GM12878 (cell line): Measurements from ENCODE around the gene LRRK1. TPM values are rescaled to one million over a fixed set of nuclear protein-coding genes. Genes with fewer than 3 reads are reported as not detected.

Experiments used
- ATAC-seq: fragments of 200-7000 bp; cut with Tn5 transposase; 3 replicates; pipeline ENCODE4 v1.9.1; 2020; ENCODE audit warnings: mild to moderate bottlenecking, moderate library complexity
- BruUV-seq: library from RNA; stranded (reverse); fragments of 400-500 nt; replicated peaks from 2 replicates; lab custom pipeline; 2021; lab: Mats Ljungman, UMichigan
- CTCF ChIA-PET: fragments of 300-600 bp; sonication (Branson Sonifier 250); formaldehyde crosslinking; extraction: SDS; loops from one replicate; lab custom pipeline; 2021; ENCODE audit warnings: inconsistent platforms; lab: Yijun Ruan, JAX
- POLR2A ChIA-PET: fragments of 350-600 bp; formaldehyde crosslinking; extraction: SDS; loops from one replicate; lab custom pipeline; 2021; ENCODE audit warnings: inconsistent platforms; lab: Charles Lee
- RAD21 ChIA-PET: fragments of 300-600 bp; sonication (Branson Sonifier 250); formaldehyde crosslinking; loops from one replicate; lab custom pipeline; 2023; ENCODE audit warnings: antibody characterized with exemption; ENCODE audit not compliant: unreplicated experiment; lab: Charles Lee
- SMC1A ChIA-PET: fragments of 300-600 bp; sonication (Branson Sonifier 250); formaldehyde crosslinking; loops from one replicate; lab custom pipeline; 2023; ENCODE audit not compliant: unreplicated experiment, uncharacterized antibody; lab: Charles Lee
- DNase-seq: peaks from one replicate; pipeline ENCODE4 v3.0.0-alpha.2; 2011; ENCODE audit warnings: low read depth, low spot score
- FAIRE-seq: peaks from 3 replicates; lab custom pipeline; 2011; peaks lifted over from hg19 to GRCh38; lab: Jason Lieb, UNC
- H2AFZ ChIP-seq: 2 replicates; pipeline ENCODE4 v1.6.0; 2011; ENCODE audit warnings: low read depth, low read length, control low read depth; ENCODE audit not compliant: control insufficient read depth
- H3K27ac ChIP-seq: 2 replicates; pipeline ENCODE4 v1.5.1; 2011; ENCODE audit warnings: control low read depth; ENCODE audit not compliant: control insufficient read depth, insufficient read depth
- H3K27me3 ChIP-seq, 2 experiments: replicated peaks in 1 of 2; 2 replicates each; pipeline versions ENCODE4 v1.6.0 to v1.6.1; 2011; ENCODE audit warnings: low read length in 1 of 2; ENCODE audit not compliant: control insufficient read depth in 2 of 2, insufficient read depth in 2 of 2
- H3K36me3 ChIP-seq, 2 experiments: 2 replicates each; pipeline ENCODE4 v1.5.1; 2011; ENCODE audit warnings: low read length in 1 of 2; ENCODE audit not compliant: control insufficient read depth in 2 of 2, insufficient read depth in 2 of 2
- H3K4me1 ChIP-seq: 2 replicates; pipeline ENCODE4 v1.6.1; 2011; ENCODE audit warnings: mild to moderate bottlenecking, low read length, moderate library complexity, mixed read lengths; ENCODE audit not compliant: control insufficient read depth, insufficient read depth
- H3K4me2 ChIP-seq: 2 replicates; pipeline ENCODE4 v1.6.0; 2011; ENCODE audit warnings: control low read depth; ENCODE audit not compliant: control insufficient read depth, insufficient read depth
- H3K4me3 ChIP-seq: fragments of 200-600 bp; sonication (generic); 2 replicates; pipeline ENCODE4 v1.5.1; 2016
- H3K79me2 ChIP-seq: 2 replicates; pipeline ENCODE4 v1.6.0; 2011; ENCODE audit warnings: low read length; ENCODE audit not compliant: control insufficient read depth, insufficient read depth
- H3K9ac ChIP-seq: 2 replicates; pipeline ENCODE4 v1.8.0; 2011; ENCODE audit warnings: low read length, control low read depth, mixed read lengths; ENCODE audit not compliant: control insufficient read depth, insufficient read depth
- H3K9me3 ChIP-seq: replicated peaks from 3 replicates; pipeline ENCODE4 v1.5.1; 2011; ENCODE audit warnings: mild to moderate bottlenecking, low read length; ENCODE audit not compliant: control insufficient read depth, insufficient read depth
- H4K20me1 ChIP-seq: 2 replicates; pipeline ENCODE4 v1.6.0; 2011; ENCODE audit not compliant: control insufficient read depth, insufficient read depth
- BACH1 ChIP-seq: fragments of 450-650 bp; IDR thresholded peaks from 2 replicates; pipeline ENCODE4 v1.6.1; 2017; ENCODE audit warnings: mild to moderate bottlenecking, borderline replicate concordance
- BRCA1 ChIP-seq: IDR thresholded peaks from 2 replicates; pipeline ENCODE4 v1.6.1; 2011; ENCODE audit warnings: low read depth, low read length, improper control_type of control experiment
- CBX3 ChIP-seq: fragments of 200-600 bp; sonication (generic); IDR thresholded peaks from 2 replicates; pipeline ENCODE4 v1.6.1; 2016; ENCODE audit warnings: low read depth, borderline replicate concordance
- CHD1 ChIP-seq: IDR thresholded peaks from 2 replicates; pipeline ENCODE4 v1.6.1; 2012; ENCODE audit warnings: low read depth, low read length, improper control_type of control experiment
- CHD2 ChIP-seq: IDR thresholded peaks from 2 replicates; pipeline ENCODE4 v1.6.1; 2011; ENCODE audit warnings: low read depth, low read length, improper control_type of control experiment, borderline replicate concordance
- FOXK2 ChIP-seq: fragments of 450-650 bp; IDR thresholded peaks from 2 replicates; pipeline ENCODE4 v1.6.1; 2017; ENCODE audit warnings: mild to moderate bottlenecking, moderate library complexity
- HDAC2 ChIP-seq: fragments of 200-600 bp; sonication (generic); IDR thresholded peaks from 2 replicates; pipeline ENCODE4 v1.6.1; 2017
- IKZF1 ChIP-seq: fragments of 450-650 bp; conservative IDR thresholded peaks from 2 replicates; pipeline ENCODE4 v1.6.1; 2017; ENCODE audit warnings: antibody characterized with exemption, mild to moderate bottlenecking
- KAT2A ChIP-seq: conservative IDR thresholded peaks from 2 replicates; pipeline ENCODE4 v1.6.1; 2011; ENCODE audit warnings: low read depth, low read length; ENCODE audit not compliant: control insufficient read depth
- NKRF ChIP-seq: fragments of 450-650 bp; conservative IDR thresholded peaks from 2 replicates; pipeline ENCODE4 v1.6.1; 2017; ENCODE audit warnings: mild to moderate bottlenecking, moderate library complexity
- SMAD5 ChIP-seq: IDR thresholded peaks from 2 replicates; pipeline ENCODE4 v1.6.1; 2016; ENCODE audit warnings: antibody characterized with exemption, low read depth
- ZBTB4 ChIP-seq: fragments of 450-650 bp; formaldehyde crosslinking; IDR thresholded peaks from 2 replicates; pipeline ENCODE4 v1.4.0; 2022; ENCODE audit warnings: mild to moderate bottlenecking, moderate library complexity
- ZNF207 ChIP-seq: fragments of 450-650 bp; IDR thresholded peaks from 2 replicates; pipeline ENCODE4 v1.6.1; 2014; ENCODE audit warnings: antibody characterized with exemption, mild to moderate bottlenecking, borderline replicate concordance
- ZNF274 ChIP-seq: IDR thresholded peaks from one replicate; pipeline ENCODE4 v1.8.0; 2011; ENCODE audit not compliant: insufficient read length, insufficient read depth
- WGBS: methylation state at CpG from one replicate; pipeline ENCODE4 v1.1.6; 2016; ENCODE audit warnings: low lambda C conversion rate; ENCODE audit not compliant: insufficient replicate concordance, insufficient coverage; ENCODE audit errors: missing lambda C conversion rate; 5-methylcytosine and 5-hydroxymethylcytosine counted together
- in situ Hi-C: fragments of 300-500 bp; cut with MboI; formaldehyde crosslinking; loops from 9 replicates; pipeline ENCODE4 v1.14.3; 2018; ENCODE audit warnings: mixed read lengths
- intact Hi-C: fragments of 100-400 bp; cut with micrococcal nuclease; formaldehyde crosslinking; loops from one replicate; pipeline ENCODE4 v1.14.2; 2022; ENCODE audit not compliant: unreplicated experiment
- polyA plus RNA-seq, 11 experiments: library from polyadenylated mRNA; depleted of rRNA in 4 of 11; unstranded in 6 of 11; stranded (reverse) in 5 of 11; fragments of >200 nt; fragmentation: Nextera tagmentation in 4 of 11; fragmentation: Illumina TruSeq in 1 of 11; extraction: Ambion mirVana in 4 of 11; extraction: Trizol in 1 of 11; gene quantifications; 1 replicate in 1 of 11; 2 replicates in 10 of 11; pipeline versions ENCODE4 v1.2.1 to v1.2.3, GENCODE V29; 2011 to 2016; ENCODE audit warnings: inconsistent platforms in 2 of 11, missing spikeins in 2 of 11, low read depth in 1 of 11
- total RNA-seq, 4 experiments: library from RNA; depleted of rRNA in 3 of 4; stranded (reverse); fragments of >200 nt in 3 of 4; fragmentation: Illumina TruSeq in 1 of 4; extraction: Trizol in 1 of 4; gene quantifications; 2 replicates each; pipeline versions ENCODE4 v1.2.1 to v1.2.3, GENCODE V29; 2013 to 2021

The LRRK1 gene
- total and polyA plus RNA-seq, 10 of the 15 experiments (the other 5 are each of a cell fraction or from before 2014, with no cell fraction given) = 2.2 to 58.3 (median 17.9) TPM

GRCh38 chr15:101118116-101118515, 199.0 kb downstream of the LRRK1 start (continued):
- TF ChIP-seq FOXK2 = no peak
- no peak for TF ChIP-seq NKRF
- TF ChIP-seq ZNF274 = no peak
- no peak for TF ChIP-seq CHD1
- TF ChIP-seq, all 136 proteins: peak for 0

- in situ Hi-C loops = no loop called here
- SMC1A ChIA-PET = interaction anchor here (9.4 kb wide), 1 partner anchor 125 kb away, joined by 119 read pairs; no protein-coding TSS in a partner anchor
- no peaks in the 10 kb centered on the region; the same call in 1 of the 2 replicates for H4K20me1 ChIP-seq
- no peak overlapping the region for H3K27ac ChIP-seq
- H2AFZ ChIP-seq = no peak overlapping the region
- BruUV-seq = no TSS peak
- no peaks in the 10 kb centered on the region for H3K36me3 ChIP-seq
- DNase-seq = no peak
- no peak for ATAC-seq
- intact Hi-C loops = no loop called here
- WGBS = 88% methylated on average over 10 of the region's 10 CpGs
- no peaks in the 10 kb centered on the region for H3K79me2 ChIP-seq
- H3K9ac ChIP-seq = no peak overlapping the region
- peaks cover 0 to 4% of the 10 kb centered on the region in 2 experiments; a peak in 1 of 4 replicates for H3K27me3 ChIP-seq
- H3K4me3 ChIP-seq = no peak overlapping the region
- TF ChIP-seq BACH1 (no peak), IKZF1 (no peak), BRCA1 (no peak), CHD2 (no peak), HDAC2 (no peak), SMAD5 (no peak), ZNF207 (no peak), KAT2A (no peak), CBX3 (no peak), ZBTB4 (CRISPR knock-in tag) (no peak)
- TF ChIP-seq, all 136 proteins: peak for 0
- ChIA-PET POLR2A (no interaction called here), CTCF (interaction anchor here (5.1 kb wide), 1 partner anchor 138 kb away, joined by 60 read pairs; no protein-coding TSS in a partner anchor), RAD21 (interaction anchor here (1.5 kb wide), 1 partner anchor 17 kb away, joined by 4 read pairs; no protein-coding TSS in a partner anchor)
- H3K9me3 ChIP-seq = no peaks in the 10 kb centered on the region
- H3K4me1 ChIP-seq = peaks cover 15% of the 10 kb centered on the region
- H3K4me2 ChIP-seq = no peak overlapping the region
- no peak for FAIRE-seq
Observed at GRCh38 chr15:101118615-101119014, 199.5 kb downstream of the LRRK1 start.
